ENCODE data around the gene GTF2F2.

- TF ChIP-seq, protein P1, sequence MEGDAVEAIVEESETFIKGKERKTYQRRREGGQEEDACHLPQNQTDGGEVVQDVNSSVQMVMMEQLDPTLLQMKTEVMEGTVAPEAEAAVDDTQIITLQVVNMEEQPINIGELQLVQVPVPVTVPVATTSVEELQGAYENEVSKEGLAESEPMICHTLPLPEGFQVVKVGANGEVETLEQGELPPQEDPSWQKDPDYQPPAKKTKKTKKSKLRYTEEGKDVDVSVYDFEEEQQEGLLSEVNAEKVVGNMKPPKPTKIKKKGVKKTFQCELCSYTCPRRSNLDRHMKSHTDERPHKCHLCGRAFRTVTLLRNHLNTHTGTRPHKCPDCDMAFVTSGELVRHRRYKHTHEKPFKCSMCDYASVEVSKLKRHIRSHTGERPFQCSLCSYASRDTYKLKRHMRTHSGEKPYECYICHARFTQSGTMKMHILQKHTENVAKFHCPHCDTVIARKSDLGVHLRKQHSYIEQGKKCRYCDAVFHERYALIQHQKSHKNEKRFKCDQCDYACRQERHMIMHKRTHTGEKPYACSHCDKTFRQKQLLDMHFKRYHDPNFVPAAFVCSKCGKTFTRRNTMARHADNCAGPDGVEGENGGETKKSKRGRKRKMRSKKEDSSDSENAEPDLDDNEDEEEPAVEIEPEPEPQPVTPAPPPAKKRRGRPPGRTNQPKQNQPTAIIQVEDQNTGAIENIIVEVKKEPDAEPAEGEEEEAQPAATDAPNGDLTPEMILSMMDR (conservative IDR thresholded peaks at IDR 0.05; ENCODE audit: low read length): no peak
- no peak for TF ChIP-seq EZH2phosphoT487 (IDR thresholded peaks at IDR 0.05; ENCODE audit: borderline replicate concordance, low read depth, low read length)
Measured at GRCh38 chr13:45198041-45198440, 77.7 kb downstream of the GTF2F2 start.
